ENCODE results near the gene DSCAML1. TPM values are rescaled to one million over a fixed set of nuclear protein-coding genes. Genes with fewer than 3 reads are reported as not detected.

Gene DSCAML1
- total RNA-seq, 4 donors from 2014 or later = 0.54 to 1.8 (median 0.99) TPM

GRCh38 chr11:117614728-117615127, 182.3 kb downstream of the DSCAML1 start:
- no peak for TF ChIP-seq POLR2A (IDR thresholded peaks at IDR 0.05)
- TF ChIP-seq, protein P1, sequence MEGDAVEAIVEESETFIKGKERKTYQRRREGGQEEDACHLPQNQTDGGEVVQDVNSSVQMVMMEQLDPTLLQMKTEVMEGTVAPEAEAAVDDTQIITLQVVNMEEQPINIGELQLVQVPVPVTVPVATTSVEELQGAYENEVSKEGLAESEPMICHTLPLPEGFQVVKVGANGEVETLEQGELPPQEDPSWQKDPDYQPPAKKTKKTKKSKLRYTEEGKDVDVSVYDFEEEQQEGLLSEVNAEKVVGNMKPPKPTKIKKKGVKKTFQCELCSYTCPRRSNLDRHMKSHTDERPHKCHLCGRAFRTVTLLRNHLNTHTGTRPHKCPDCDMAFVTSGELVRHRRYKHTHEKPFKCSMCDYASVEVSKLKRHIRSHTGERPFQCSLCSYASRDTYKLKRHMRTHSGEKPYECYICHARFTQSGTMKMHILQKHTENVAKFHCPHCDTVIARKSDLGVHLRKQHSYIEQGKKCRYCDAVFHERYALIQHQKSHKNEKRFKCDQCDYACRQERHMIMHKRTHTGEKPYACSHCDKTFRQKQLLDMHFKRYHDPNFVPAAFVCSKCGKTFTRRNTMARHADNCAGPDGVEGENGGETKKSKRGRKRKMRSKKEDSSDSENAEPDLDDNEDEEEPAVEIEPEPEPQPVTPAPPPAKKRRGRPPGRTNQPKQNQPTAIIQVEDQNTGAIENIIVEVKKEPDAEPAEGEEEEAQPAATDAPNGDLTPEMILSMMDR (IDR thresholded peaks at IDR 0.05) = no peak
- Histone ChIP-seq H3K9me3 (no peaks in the 10 kb centered on the region), H3K36me3 (no peaks in the 10 kb centered on the region), H3K27ac (no peak overlapping the region), H3K27me3 (no peaks in the 10 kb centered on the region), H3K4me3 (replicated peaks in 1 of 3) (no peak overlapping the region), H3K4me1 (peaks cover 0 to 16% of the 10 kb centered on the region in 2 donors)
- no peak for DNase-seq
- 92 to 94% methylated on average over 3 of the region's 3 CpGs for WGBS, 2 donors
- intact Hi-C loops (cut with DNase I) = no loop called here

- intact Hi-C loops (cut with DNase I) = no loop called here
- Histone ChIP-seq H3K27ac (no peak overlapping the region), H3K4me3 (replicated peaks in 1 of 3) (no peak overlapping the region), H3K27me3 (no peaks in the 10 kb centered on the region), H3K36me3 (no peaks in the 10 kb centered on the region), H3K4me1 (peaks cover 0 to 10% of the 10 kb centered on the region in 2 donors), H3K9me3 (no peaks in the 10 kb centered on the region)
- TF ChIP-seq, protein P1 (IDR thresholded peaks at IDR 0.05) = no peak
- no peak for TF ChIP-seq POLR2A (IDR thresholded peaks at IDR 0.05)
- DNase-seq = no peak
- WGBS, 2 donors = 63 to 70% methylated on average over 6 of the region's 6 CpGs
Observed at GRCh38 chr11:117613521-117613920, 183.5 kb downstream of the DSCAML1 start.

- intact Hi-C loops (cut with DNase I) = no loop called here
- WGBS, 2 donors = 83 to 90% methylated on average over 7 of the region's 7 CpGs
- Histone ChIP-seq H3K4me3 (replicated peaks in 1 of 3) (no peak overlapping the region), H3K9me3 (no peaks in the 10 kb centered on the region), H3K27ac (no peak overlapping the region), H3K36me3 (no peaks in the 10 kb centered on the region), H3K4me1 (no peaks in the 10 kb centered on the region), H3K27me3 (no peaks in the 10 kb centered on the region)
- no peak for DNase-seq
- TF ChIP-seq, protein P1 (IDR thresholded peaks at IDR 0.05) = no peak
- TF ChIP-seq POLR2A (IDR thresholded peaks at IDR 0.05) = no peak
Observed at GRCh38 chr11:117612177-117612576, 184.8 kb downstream of the DSCAML1 start.

- TF ChIP-seq, protein P1 (IDR thresholded peaks at IDR 0.05) = no peak
- no peak for TF ChIP-seq POLR2A (IDR thresholded peaks at IDR 0.05)
- no peaks in the 10 kb centered on the region for H3K9me3 ChIP-seq
- no peak for DNase-seq
- WGBS, 2 donors = 85 to 88% methylated on average over 4 of the region's 4 CpGs
- no peak overlapping the region for H3K27ac ChIP-seq
- no peaks in the 10 kb centered on the region for H3K36me3 ChIP-seq
- no peaks in the 10 kb centered on the region for H3K27me3 ChIP-seq
- no peaks in the 10 kb centered on the region for H3K4me1 ChIP-seq
- no peak overlapping the region for H3K4me3 ChIP-seq (replicated peaks in 1 of 3)
- intact Hi-C loops (cut with DNase I) = no loop called here
Observed at GRCh38 chr11:117610901-117611300, 186.1 kb downstream of the DSCAML1 start.

DNA sequence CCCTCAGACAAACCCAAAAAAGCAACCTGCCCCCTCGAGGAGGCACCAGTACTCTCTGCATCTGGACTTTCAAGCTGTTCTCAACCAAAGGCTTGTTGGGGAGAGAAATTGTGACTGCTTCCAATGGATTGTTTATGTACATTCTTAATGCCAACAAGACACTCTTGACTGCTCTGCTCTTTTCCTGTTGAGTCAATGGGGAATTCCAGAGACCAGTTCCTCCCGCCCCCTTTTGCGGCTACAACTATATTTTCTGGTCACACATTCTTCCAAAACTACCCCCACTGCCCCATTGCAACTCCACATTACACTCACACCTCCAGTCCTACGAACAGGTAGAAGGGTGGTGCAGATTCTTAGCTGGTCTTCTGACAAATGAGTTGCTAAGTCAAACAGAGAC, 187.0 kb downstream of the DSCAML1 start:
- intact Hi-C loops (cut with DNase I) = no loop called here
- Histone ChIP-seq H3K36me3 (no peaks in the 10 kb centered on the region), H3K4me1 (no peaks in the 10 kb centered on the region), H3K27ac (no peak overlapping the region), H3K27me3 (no peaks in the 10 kb centered on the region), H3K4me3 (replicated peaks in 1 of 3) (no peak overlapping the region), H3K9me3 (no peaks in the 10 kb centered on the region)
- no peak for DNase-seq
- WGBS, 2 donors = 24 to 46% methylated on average over 4 of the region's 4 CpGs
- no peak for TF ChIP-seq POLR2A (IDR thresholded peaks at IDR 0.05)
- TF ChIP-seq, protein P1 (IDR thresholded peaks at IDR 0.05) = no peak
